NT2/D1 (cell line): Measurements from ENCODE around the gene ETV3.

Experiments used
- DNase-seq: peaks from one replicate; pipeline ENCODE4 v3.0.0-alpha.2; 2011; ENCODE audit warnings: low read depth, low spot score
- H3K27me3 ChIP-seq: 2 replicates; pipeline ENCODE4 v1.6.0; 2011; ENCODE audit warnings: mild to moderate bottlenecking; ENCODE audit not compliant: insufficient read length, insufficient read depth
- H3K36me3 ChIP-seq: 2 replicates; pipeline ENCODE4 v1.6.1; 2011; ENCODE audit warnings: mild to moderate bottlenecking, low read length, mixed read lengths; ENCODE audit not compliant: insufficient read depth, insufficient read length
- H3K4me1 ChIP-seq: 2 replicates; pipeline ENCODE4 v1.5.1; 2011; ENCODE audit not compliant: insufficient read depth, insufficient read length
- H3K4me3 ChIP-seq: 2 replicates; pipeline ENCODE4 v1.5.1; 2011; ENCODE audit warnings: low read depth; ENCODE audit not compliant: insufficient read length
- H3K9ac ChIP-seq: 2 replicates; pipeline ENCODE4 v1.6.0; 2011; ENCODE audit warnings: low read depth; ENCODE audit not compliant: insufficient read length
- H3K9me3 ChIP-seq: 2 replicates; pipeline ENCODE4 v1.5.1; 2011; ENCODE audit warnings: mild to moderate bottlenecking, low read length; ENCODE audit not compliant: insufficient read depth
- SUZ12 ChIP-seq: IDR thresholded peaks from 2 replicates; pipeline ENCODE4 v1.6.1; 2011; ENCODE audit not compliant: insufficient read length, insufficient read depth; ENCODE audit errors: extremely low read depth
- YY1 ChIP-seq: IDR thresholded peaks from 2 replicates; pipeline ENCODE4 v1.6.1; 2011; ENCODE audit not compliant: insufficient read length, insufficient read depth
- ZNF274 ChIP-seq: IDR thresholded peaks from 2 replicates; pipeline ENCODE4 v1.6.1; 2011; ENCODE audit warnings: mild to moderate bottlenecking, low read depth, low read length

The ETV3 gene

GRCh38 chr1:157158967-157159366 lies 20.8 kb upstream of the ETV3 start:
- no peaks in the 10 kb centered on the region for H3K27me3 ChIP-seq
- no peak for DNase-seq
- no peak overlapping the region for H3K4me3 ChIP-seq
- no peak overlapping the region for H3K9ac ChIP-seq
- H3K36me3 ChIP-seq = no peaks in the 10 kb centered on the region
- TF ChIP-seq YY1 = no peak
- TF ChIP-seq SUZ12 = no peak
- TF ChIP-seq ZNF274 = no peak
- no peaks in the 10 kb centered on the region for H3K9me3 ChIP-seq
- peaks cover 40% of the 10 kb centered on the region for H3K4me1 ChIP-seq

- Histone ChIP-seq H3K4me3 (no peak overlapping the region), H3K9ac (peak overlapping the region; percentile 2), H3K36me3 (no peaks in the 10 kb centered on the region), H3K4me1 (peaks cover 33% of the 10 kb centered on the region), H3K9me3 (no peaks in the 10 kb centered on the region), H3K27me3 (no peaks in the 10 kb centered on the region)
- no peak for TF ChIP-seq SUZ12
- TF ChIP-seq ZNF274 = no peak
- no peak for TF ChIP-seq YY1
- no peak for DNase-seq
Measured at GRCh38 chr1:157157501-157158190, 19.5 kb upstream of the ETV3 start.

DNA sequence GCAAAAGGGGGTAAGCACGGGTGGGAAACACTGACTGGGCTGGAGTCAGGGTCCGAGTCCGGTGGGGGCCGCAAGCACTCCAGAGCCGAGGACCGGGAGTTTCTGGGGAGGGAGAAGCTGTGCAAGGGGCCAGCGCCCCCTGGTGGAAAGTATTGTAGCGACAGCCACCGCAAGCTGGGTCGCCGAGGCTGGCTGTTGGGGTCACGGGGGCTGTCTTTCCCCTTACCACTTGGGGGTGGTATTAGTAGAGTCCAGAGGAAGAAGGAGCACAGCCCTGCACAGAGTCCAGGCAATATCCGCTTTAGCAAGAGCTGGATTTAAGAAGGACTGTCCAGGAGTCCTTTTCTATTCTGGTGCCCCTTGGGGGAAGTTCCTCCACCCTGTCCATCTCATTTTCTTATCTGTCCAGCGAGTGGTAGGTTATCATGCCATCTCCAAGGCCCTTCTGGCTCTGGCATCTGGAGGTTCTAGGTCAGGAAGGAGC lies 17.9 kb upstream of the ETV3 start:
- Histone ChIP-seq H3K9ac (peak overlapping the region; percentile 68), H3K4me1 (peaks cover 30% of the 10 kb centered on the region)

GRCh38 chr1:157155658-157156057 lies 17.5 kb upstream of the ETV3 start:
- H3K9ac ChIP-seq = peak overlapping the region; percentile 68

More for the DNA sequence above, 17.9 kb upstream of the ETV3 start:
- H3K36me3 ChIP-seq = no peaks in the 10 kb centered on the region
- H3K27me3 ChIP-seq = no peaks in the 10 kb centered on the region
- TF ChIP-seq ZNF274 (no peak), YY1 (no peak)
- H3K4me3 ChIP-seq = peak overlapping the region; percentile 26
- no peaks in the 10 kb centered on the region for H3K9me3 ChIP-seq
- DNase-seq = peak; percentile 88

GRCh38 chr1:157154940-157155514 lies 16.8 kb upstream of the ETV3 start:
- Histone ChIP-seq H3K4me3 (no peak overlapping the region), H3K4me1 (peaks cover 29% of the 10 kb centered on the region), H3K36me3 (no peaks in the 10 kb centered on the region), H3K27me3 (no peaks in the 10 kb centered on the region), H3K9ac (peak overlapping the region; percentile 32), H3K9me3 (no peaks in the 10 kb centered on the region)
- DNase-seq = no peak
- TF ChIP-seq ZNF274 (no peak), SUZ12 (no peak), YY1 (no peak)

More at GRCh38 chr1:157155658-157156057, 17.5 kb upstream of the ETV3 start:
- H3K27me3 ChIP-seq = no peaks in the 10 kb centered on the region
- DNase-seq = no peak
- H3K4me3 ChIP-seq = peak overlapping the region; percentile 26
- no peaks in the 10 kb centered on the region for H3K36me3 ChIP-seq
- H3K4me1 ChIP-seq = peaks cover 29% of the 10 kb centered on the region
- H3K9me3 ChIP-seq = no peaks in the 10 kb centered on the region
- TF ChIP-seq SUZ12 (no peak), ZNF274 (no peak)

- no peak overlapping the region for H3K9ac ChIP-seq
- no peak overlapping the region for H3K4me3 ChIP-seq
- DNase-seq = no peak
- H3K36me3 ChIP-seq = no peaks in the 10 kb centered on the region
- no peaks in the 10 kb centered on the region for H3K9me3 ChIP-seq
- no peak for TF ChIP-seq ZNF274
- no peak for TF ChIP-seq YY1
- no peak for TF ChIP-seq SUZ12
- H3K4me1 ChIP-seq = peaks cover 29% of the 10 kb centered on the region
- H3K27me3 ChIP-seq = no peaks in the 10 kb centered on the region
Measured at GRCh38 chr1:157154291-157154690, 16.1 kb upstream of the ETV3 start.

- TF ChIP-seq ZNF274 = no peak
- TF ChIP-seq YY1 = no peak
- TF ChIP-seq SUZ12 = no peak
- H3K9ac ChIP-seq = no peak overlapping the region
- peaks cover 29% of the 10 kb centered on the region for H3K4me1 ChIP-seq
- DNase-seq = no peak
- H3K36me3 ChIP-seq = no peaks in the 10 kb centered on the region
- no peaks in the 10 kb centered on the region for H3K27me3 ChIP-seq
- no peaks in the 10 kb centered on the region for H3K9me3 ChIP-seq
- no peak overlapping the region for H3K4me3 ChIP-seq
Measured at GRCh38 chr1:157153746-157154145, 15.6 kb upstream of the ETV3 start.
